Measurements from ENCODE around the gene PYCARD.
"Not testable (repeated sequence)": the region's sequence is repeated elsewhere in the genome, so short reads cannot be mapped to it uniquely, and the experiment has no call there.

The PYCARD gene

DNA sequence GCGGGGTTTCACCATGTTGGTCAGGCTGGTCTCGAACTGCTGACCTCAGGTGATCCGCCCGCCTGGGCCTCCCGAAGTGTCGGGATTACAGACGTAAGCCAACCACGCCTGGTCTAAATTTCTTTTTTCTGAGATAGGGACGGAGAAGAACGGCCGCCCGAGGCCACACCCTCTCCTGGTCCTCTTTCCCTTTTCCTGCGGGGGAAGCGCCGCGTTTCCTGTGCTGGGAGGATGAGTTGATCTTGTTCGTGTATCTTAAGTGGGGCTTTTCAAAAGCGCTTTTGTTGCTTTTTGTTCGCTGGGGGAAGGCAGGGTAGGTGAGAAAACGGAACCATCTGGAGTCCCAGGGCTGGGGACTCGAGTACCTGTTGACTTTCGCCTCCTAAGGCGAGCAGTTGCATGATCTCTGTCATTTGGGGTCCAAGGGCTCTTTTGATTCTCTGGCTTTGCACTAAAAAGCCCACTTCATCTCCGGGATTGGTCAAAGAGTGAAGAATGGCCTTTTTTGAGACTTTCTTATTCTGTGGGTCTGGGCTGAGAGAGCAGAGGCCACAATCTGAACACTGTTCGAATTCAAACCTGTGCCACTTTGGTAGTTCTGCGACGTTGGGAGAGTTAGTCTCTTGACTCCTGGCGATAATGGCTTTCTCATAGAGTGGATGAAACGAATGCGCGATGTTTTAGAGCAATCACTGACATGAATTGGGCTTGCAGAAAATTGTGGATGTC lies 21.3 kb downstream of the PYCARD start:
- Histone ChIP-seq H3K36me3 (ENCODE audit: insufficient read depth, low read length) (peaks cover 40% of the 10 kb centered on the region), H3K27me3 (ENCODE audit: insufficient read depth, low read length) (no peaks in the 10 kb centered on the region), H3K9me3 (ENCODE audit: low read length) (no peaks in the 10 kb centered on the region), H3K4me3 (ENCODE audit: low read length) (peak overlapping the region; percentile 65), H2AFZ (ENCODE audit: low read depth, low read length) (no peak overlapping the region), H3K4me1 (ENCODE audit: insufficient read depth, low read length) (peaks cover 30% of the 10 kb centered on the region)

DNA sequence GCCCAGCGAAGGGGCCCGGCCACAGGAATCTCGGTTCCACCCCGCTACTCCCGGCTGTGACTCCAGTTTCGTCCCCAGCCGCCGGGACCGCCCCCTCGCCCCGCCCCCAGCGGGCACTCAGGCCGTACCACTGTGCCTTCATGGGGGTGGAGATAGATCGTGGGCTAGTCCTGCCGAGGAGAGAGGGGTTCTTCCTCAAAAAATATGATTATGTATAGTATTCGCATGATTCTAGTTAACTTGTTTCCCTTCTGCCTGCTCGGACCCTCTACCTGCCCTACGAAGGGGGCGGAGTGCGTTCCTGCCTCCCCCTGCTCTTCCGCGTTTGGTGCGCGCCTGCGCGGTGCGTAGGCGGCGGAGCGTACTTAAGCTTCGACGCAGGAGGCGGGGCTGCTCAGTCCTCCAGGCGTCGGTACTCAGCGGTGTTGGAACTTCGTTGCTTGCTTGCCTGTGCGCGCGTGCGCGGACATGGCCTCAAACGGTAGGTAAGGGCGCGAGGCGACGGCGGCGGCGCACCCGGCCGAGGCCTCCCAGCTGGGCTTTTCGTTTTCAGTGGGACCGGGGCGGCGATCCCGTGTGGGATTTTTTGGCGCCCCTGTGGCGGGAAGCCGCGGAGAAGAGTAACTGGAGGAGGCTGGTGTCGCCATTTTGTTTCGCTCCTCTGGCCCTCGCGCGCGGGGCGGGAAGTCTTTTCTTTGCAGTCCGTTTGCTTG lies 22.7 kb downstream of the PYCARD start, which contains the start of gene FUS:
Gene FUS (plus strand): TSS at position 393 of the 713 bp plus-strand sequence. CDS start 76 bp downstream, at position 469.
- H3K36me3 ChIP-seq (ENCODE audit: insufficient read depth, low read length): peaks cover 27% of the 10 kb centered on the region

DNA sequence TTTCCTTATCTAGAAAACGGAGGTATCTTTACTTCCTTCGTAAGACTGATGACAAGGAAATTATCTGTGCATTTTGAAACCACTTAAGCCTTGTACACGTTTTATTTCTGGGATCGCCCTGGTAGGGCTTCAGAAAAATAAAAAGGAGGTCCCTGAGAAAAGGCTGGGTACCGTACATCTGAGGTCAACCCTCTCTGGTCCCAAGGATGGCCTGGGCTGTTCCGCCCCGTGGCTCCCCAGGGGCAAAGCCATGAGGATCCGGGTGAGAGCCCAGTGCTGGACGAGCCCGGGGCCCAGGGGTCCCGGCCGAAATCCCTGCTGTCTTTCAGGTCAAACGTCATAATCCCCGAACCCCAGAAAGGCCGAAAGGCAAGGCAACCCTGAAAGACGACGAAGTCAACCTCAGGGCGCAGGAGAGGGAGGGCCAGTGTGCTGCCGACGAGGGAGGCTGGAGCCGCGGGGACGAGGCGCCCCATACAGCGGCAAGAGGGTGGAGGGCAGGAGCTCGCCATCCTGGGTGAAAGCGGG lies 23.3 kb downstream of the PYCARD start:
- Histone ChIP-seq H3K4me1 (ENCODE audit: insufficient read depth, low read length) (peaks cover 30% of the 10 kb centered on the region), H3K36me3 (ENCODE audit: insufficient read depth, low read length) (peaks cover 22% of the 10 kb centered on the region), H3K27me3 (ENCODE audit: insufficient read depth, low read length) (no peaks in the 10 kb centered on the region), H3K4me3 (ENCODE audit: low read length) (peak overlapping the region; percentile 65), H3K9me3 (ENCODE audit: low read length) (no peaks in the 10 kb centered on the region), H2AFZ (ENCODE audit: low read depth, low read length) (peak overlapping the region; percentile 64)

More for the DNA sequence above, 22.7 kb downstream of the PYCARD start, which contains the start of gene FUS:
- peak within 1 kb of the TSS; percentile 65 for H3K4me3 ChIP-seq (ENCODE audit: low read length)
- peaks cover 30% of the 10 kb centered on the region for H3K4me1 ChIP-seq (ENCODE audit: insufficient read depth, low read length)
- peak within 1 kb of the TSS; percentile 64 for H2AFZ ChIP-seq (ENCODE audit: low read depth, low read length)
- no peaks in the 10 kb centered on the region for H3K9me3 ChIP-seq (ENCODE audit: low read length)
- no peaks in the 10 kb centered on the region for H3K27me3 ChIP-seq (ENCODE audit: insufficient read depth, low read length)

DNA sequence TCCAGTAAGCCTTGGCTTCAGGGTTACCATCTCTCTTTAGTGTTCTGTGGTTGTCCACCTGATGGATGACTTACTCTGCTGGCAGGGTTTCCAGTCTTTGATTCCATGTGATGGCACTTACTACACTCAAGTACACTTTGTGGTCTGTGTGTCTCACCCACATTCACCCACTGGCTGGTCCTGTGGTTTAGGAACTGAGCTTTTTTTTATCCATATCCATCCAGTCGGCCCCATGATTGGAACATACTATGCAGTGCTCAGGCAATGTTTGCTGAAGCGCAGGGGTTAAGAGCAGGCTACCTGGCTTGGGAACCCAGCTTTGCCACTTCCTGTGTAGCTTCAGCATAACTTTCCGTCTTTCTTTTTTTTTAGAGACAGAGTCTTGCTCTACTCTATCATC lies 25.4 kb downstream of the PYCARD start:
- Histone ChIP-seq H2AFZ (ENCODE audit: low read depth, low read length) (no peak overlapping the region), H3K4me3 (ENCODE audit: low read length) (no peak overlapping the region), H3K36me3 (ENCODE audit: insufficient read depth, low read length) (peaks cover 2% of the 10 kb centered on the region), H3K27me3 (ENCODE audit: insufficient read depth, low read length) (no peaks in the 10 kb centered on the region), H3K9me3 (ENCODE audit: low read length) (no peaks in the 10 kb centered on the region), H3K4me1 (ENCODE audit: insufficient read depth, low read length) (peaks cover 11% of the 10 kb centered on the region)

DNA sequence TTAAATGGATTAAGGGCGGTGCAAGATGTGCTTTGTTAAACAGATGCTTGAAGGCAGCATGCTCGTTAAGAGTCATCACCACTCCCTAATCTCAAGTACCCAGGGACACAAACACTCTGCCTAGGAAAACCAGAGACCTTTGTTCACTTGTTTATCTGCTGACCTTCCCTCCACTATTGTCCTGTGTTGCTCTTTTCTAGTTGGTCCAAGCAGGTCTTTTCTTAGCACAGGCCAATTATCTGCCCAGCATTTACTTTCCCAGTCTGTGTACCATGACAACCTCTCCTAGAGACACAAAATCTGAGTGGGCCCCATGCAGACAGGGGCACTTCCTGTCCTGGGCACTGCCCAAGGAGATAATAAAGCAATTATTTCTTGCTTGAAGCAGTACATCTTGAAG lies 32.5 kb downstream of the PYCARD start:
- not testable (repeated sequence) for H2AFZ ChIP-seq (ENCODE audit: low read depth, low read length); H3K9me3 ChIP-seq (ENCODE audit: low read length); H3K27me3 ChIP-seq (ENCODE audit: insufficient read depth, low read length); H3K4me3 ChIP-seq (ENCODE audit: low read length); H3K36me3 ChIP-seq (ENCODE audit: insufficient read depth, low read length)
- peaks cover 16% of the 10 kb centered on the region for H3K4me1 ChIP-seq (ENCODE audit: insufficient read depth, low read length)

DNA sequence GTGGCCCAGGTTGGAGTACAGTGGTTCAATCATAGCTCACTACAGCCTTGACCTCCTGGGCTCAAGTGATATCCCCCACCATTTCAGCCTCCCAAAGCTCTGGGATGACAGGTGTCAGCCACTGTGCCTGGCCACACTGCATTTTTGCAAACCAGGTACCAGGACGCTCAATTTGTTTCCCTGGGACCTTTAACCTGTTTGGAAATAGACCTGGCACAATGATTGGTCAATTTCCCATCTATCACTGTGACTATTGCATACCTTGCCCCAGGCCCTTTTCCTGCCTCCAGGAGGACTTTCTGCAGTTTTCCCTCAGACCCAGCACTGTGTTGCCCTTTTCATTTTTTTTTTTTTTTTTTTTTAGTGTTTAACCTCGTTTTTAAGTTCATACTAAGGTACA lies 33.7 kb downstream of the PYCARD start:
- Histone ChIP-seq H3K36me3 (ENCODE audit: insufficient read depth, low read length) (no peaks in the 10 kb centered on the region), H3K4me3 (ENCODE audit: low read length) (no peak overlapping the region), H3K4me1 (ENCODE audit: insufficient read depth, low read length) (peaks cover 16% of the 10 kb centered on the region), H3K27me3 (ENCODE audit: insufficient read depth, low read length) (no peaks in the 10 kb centered on the region), H2AFZ (ENCODE audit: low read depth, low read length) (no peak overlapping the region), H3K9me3 (ENCODE audit: low read length) (no peaks in the 10 kb centered on the region)

DNA sequence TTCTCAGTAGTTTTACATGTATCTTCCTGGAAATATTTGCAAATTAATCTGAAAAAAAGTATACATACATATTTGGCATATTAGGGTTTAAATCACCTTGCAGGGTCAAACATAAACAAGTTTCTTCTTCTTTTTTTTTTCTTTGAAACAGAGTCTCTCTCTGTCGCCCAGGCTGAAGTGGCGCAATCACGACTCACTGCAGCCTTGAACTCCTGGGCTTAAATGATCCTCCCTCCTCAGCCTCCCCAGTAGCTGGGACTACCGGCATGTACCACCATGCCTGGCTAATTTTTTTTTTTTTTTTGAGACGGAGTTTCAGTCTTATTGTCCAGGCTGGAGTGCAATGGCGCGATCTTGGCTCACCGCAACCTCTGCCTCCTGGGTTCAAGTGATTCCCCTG lies 35.2 kb downstream of the PYCARD start:
- Histone ChIP-seq H3K9me3 (ENCODE audit: low read length) (no peaks in the 10 kb centered on the region), H3K36me3 (ENCODE audit: insufficient read depth, low read length) (no peaks in the 10 kb centered on the region), H3K4me1 (ENCODE audit: insufficient read depth, low read length) (peaks cover 16% of the 10 kb centered on the region), H2AFZ (ENCODE audit: low read depth, low read length) (no peak overlapping the region), H3K27me3 (ENCODE audit: insufficient read depth, low read length) (no peaks in the 10 kb centered on the region), H3K4me3 (ENCODE audit: low read length) (no peak overlapping the region)

DNA sequence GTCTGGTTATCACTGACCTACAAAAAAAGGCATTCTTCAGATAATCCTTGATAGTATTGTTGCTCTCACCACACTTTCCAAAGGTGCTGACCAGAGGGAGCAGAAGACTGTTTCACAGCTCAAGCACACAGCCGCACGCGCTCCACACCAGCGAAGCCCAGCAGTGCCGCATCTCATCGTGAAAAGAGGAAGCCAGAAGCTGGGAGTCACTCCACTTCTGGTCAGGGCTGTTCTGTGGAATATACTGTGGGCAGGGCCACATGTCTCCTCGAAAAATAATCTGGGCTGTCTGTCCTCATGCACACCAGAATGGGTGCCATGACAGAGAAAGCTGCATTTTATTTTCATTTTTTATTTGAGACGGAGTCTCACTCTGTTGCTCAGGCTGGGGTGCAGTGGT lies 45.4 kb downstream of the PYCARD start:
- H2AFZ ChIP-seq (ENCODE audit: low read depth, low read length): no peak overlapping the region
- H3K27me3 ChIP-seq (ENCODE audit: insufficient read depth, low read length): no peaks in the 10 kb centered on the region

More for the DNA sequence above, 45.4 kb downstream of the PYCARD start:
- Histone ChIP-seq H3K9me3 (ENCODE audit: low read length) (no peaks in the 10 kb centered on the region), H3K4me3 (ENCODE audit: low read length) (no peak overlapping the region), H3K4me1 (ENCODE audit: insufficient read depth, low read length) (no peaks in the 10 kb centered on the region), H3K36me3 (ENCODE audit: insufficient read depth, low read length) (no peaks in the 10 kb centered on the region)

All from neuron (in vitro differentiated cells).